HG02759 (cell line): ENCODE measurements around the gene TCEANC.
"Not testable (repeated sequence)": the region's sequence is repeated elsewhere in the genome, so short reads cannot be mapped to it uniquely, and the experiment has no call there.

Source experiments
- ATAC-seq: cut with Tn5 transposase; IDR thresholded peaks from one replicate; pipeline ENCODE4 v1.9.1; 2021; ENCODE audit warnings: mild to moderate bottlenecking, moderate library complexity; ENCODE audit not compliant: unreplicated experiment

TCEANC gene

DNA sequence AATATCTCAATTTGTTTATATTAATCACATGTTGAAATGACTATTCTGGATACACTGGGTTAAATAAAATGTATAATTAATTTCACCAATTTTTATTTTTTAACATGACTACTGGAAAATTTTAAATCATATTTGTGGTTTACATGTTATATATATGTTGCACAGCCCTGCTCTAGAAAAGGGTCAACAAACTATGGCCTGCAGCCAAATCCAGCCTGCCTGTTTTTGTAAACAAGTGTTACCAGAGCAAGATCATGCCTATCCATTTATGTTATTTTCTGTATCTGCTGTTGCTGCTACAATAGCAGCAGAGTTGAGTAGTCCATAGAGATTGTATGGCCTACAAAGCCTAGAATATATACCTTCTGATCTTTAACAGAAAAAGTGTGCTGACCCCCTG is 1.2 kb downstream of the TCEANC start:
- ATAC-seq = no peak

DNA sequence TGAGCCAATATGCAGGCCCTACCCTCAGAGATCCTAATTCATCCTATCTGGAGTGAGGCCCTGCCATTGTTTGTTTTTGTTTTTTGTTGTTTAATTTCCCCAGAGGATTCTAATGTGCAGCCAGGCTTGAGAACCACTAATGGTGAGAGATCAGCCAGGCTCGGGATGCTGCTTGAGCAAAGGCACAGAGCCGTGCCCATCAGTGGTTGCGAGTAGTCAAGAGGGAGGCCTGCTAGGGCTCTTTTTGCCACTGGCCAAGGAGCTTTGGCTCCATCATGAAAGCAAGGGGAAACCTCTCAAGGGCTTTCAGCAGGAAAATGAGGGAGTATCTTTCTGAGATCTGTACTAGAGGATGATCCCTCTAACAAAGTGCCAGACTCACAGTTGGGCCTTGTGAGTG is 2.7 kb downstream of the TCEANC start:
- ATAC-seq = no peak

DNA sequence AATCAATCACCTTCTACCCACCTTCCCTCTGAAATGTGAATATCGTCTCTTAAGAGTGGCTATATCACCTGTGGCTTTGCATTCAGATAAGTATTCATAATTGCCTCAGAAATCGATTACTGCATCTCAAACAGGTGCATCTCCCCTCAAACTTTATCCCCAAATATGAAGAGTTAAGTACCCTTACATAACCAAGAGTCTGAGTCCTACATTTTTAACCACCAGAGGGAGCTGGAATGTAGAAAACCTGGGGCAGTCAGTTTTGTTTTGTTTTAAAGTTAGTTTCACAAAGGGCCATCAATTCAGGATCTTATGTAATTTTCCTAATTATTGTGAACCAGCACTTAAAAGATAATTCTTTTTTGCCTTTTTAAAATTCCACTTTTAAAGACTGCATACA is 5.7 kb downstream of the TCEANC start:
- no peak for ATAC-seq

DNA sequence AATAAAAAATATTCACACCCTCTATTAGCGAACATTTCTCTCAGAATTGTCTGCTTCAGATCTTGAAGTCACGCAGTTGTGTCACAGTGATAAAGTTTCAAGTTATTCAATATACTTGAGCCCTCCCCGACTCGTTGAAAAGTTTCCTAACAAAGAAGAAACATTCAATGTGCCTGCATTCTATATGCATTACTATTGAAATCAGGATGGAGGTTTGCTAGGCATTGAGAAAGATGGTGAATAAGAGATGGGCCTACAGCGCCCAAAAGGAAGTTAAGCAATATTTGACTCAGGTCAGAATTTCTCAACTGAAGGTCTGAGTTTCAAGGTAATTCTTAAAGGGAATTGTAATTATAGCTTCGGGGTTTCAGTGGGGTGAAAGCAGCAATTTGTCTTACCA is 6.1 kb downstream of the TCEANC start:
- no peak for ATAC-seq

DNA sequence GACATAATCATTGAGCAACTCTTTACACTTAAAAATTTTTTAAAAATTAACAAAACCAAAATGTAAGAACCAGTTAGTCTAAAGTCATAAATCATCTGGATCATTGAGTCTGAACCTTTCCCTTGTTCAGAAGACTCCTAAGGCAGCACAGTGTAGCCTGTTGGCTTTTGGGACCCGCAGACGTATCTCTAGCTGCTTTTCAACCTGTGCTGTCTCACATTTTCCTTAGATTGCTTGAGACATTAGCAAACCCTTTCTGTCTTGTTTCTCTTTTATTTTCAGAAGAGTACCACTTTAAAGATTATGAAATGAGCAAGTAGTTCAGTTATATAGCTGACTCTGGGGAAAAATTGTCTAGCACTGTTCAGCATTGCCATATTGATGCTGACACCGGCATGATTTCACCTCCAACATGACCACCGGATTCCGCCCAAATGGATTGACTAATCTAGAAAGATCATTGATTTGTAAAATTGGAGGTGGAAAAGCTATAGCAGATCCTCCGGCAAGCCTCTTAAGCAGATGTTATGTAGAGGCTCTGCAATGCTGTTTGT is 8.9 kb downstream of the TCEANC start:
- no peak for ATAC-seq

DNA sequence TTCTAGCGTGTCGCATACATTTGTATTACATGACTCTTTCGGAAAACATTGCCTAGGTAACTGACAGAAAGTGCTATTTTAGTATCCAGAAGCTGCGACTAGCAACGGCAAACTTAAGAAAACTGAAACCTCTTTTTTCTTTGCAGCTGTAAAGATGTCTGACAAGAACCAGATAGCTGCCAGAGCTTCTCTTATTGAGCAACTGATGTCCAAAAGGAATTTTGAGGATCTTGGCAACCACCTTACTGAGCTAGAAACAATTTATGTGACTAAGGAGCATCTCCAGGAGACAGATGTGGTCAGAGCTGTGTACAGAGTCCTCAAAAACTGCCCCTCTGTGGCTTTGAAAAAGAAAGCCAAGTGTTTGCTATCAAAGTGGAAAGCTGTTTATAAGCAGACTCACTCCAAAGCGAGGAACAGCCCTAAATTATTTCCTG is 9.4 kb downstream of the TCEANC start:
- ATAC-seq = no peak

DNA sequence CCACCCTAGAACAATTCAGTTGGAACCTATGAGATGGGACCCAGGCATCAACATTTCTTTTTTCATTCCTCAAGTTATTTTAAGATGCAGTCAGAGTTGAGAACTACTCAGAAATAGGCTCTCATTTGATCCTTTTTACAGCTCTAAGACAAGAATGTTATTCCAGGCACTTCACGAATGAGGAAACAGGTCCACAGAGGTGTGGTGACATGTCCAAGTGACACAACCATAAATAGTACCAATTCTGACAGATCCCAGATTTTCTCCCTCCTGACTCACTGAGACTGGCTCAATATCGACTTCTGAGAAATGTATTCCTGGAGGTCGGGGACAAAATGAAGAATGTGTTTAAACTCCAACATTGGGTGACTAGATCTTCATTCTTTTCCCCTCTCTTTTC is 11.1 kb downstream of the TCEANC start:
- no peak for ATAC-seq

DNA sequence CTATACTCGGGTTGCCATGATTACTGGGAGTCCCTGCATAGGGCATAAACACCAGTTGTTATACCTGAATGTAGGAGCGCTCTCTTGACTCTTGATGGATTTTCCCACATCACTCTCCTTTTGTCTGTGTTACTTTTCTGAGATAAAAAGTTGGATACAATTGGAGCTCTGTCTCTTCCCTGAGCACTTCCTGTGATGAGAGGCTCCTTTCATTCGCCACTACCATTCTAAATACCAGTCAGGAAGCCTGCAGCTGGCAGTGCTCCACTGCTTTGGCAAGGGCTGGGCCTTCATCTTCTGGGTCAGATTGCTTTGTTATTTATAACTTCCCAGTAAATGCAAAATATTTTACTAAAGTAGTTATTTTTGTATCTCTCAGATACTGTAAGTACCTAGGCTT is 13.9 kb downstream of the TCEANC start:
- ATAC-seq = no peak

DNA sequence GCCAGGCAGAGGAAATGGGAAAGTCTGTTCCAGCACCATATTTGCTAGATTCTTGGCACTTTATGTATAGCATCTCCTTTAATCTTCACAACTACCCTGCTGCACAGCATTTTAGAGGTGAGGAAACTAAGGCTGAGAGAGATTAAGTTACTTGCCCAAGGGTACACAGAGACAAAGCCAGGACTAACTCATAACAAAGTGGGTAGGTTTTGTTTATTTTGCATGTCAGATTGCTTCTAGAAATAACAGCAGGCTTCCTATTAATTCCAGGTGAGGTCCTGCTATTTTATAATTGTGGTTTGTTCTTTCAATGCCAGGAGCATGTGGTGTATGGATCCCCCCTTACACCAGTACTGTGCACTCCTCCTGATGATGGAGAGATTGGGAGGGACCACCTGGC is 15.0 kb downstream of the TCEANC start:
- ATAC-seq = no peak

DNA sequence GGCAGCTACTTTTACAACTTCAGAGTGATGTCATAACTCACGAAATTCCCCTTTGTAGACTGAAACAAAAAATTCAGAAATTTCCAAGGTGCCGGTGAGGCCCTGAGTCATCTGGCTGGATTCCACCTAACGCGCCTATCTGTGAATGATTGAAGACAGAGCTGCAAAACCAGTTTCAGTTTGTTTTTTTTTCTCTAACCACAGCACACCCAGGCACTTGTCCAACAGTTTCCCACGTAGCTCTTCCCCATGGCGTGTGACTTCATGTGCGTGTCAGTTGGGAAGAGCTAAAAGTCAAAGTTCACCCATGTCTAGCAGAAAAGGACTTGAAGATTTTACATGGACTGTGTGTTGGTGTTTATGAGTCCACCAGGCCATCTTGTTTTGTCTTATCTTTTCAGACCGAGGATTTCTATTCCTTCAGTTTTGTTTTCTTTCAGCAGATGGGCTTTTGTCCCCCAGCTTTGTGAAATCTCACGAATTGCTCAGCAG is 16.4 kb downstream of the TCEANC start:
- peak; percentile 71 for ATAC-seq

DNA sequence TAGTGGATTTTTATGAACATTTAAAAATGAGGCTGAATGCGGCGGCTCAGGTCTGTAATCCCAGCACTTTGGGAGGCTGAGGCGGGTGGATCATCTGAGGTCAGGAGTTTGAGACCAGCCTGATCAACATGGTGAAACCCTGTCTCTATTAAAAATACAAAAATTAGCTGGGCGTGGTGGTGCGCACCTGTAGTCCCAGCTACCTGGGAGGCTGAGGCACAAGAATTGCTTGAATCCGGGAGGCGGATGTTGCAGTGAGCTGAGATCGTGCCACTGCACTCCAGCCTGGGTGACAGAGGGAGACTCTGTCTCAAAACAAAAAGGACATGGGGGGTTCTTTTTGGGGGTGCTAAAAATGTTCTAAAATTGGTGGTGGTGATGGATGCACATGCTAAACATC is 16.8 kb downstream of the TCEANC start:
- not testable (repeated sequence) for ATAC-seq

DNA sequence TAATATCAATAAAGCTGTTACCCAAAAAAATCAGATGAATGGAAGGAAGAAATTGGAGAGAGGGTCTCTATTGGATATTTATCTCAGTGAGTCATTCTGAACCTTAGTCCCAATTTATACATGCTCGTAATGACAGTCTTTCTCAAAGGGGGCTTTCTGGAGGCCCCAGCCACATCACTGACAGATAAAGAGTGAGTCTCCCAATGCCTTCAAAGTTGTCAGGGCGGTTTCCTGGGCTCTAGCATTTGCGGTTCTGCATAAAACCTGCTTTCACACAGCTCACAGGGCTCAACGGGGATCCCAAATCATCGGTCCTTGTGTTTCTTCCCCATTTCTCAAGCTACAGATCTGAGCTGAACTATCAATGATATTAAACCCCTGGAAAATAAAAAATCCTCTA is 17.3 kb downstream of the TCEANC start:
- no peak for ATAC-seq

DNA sequence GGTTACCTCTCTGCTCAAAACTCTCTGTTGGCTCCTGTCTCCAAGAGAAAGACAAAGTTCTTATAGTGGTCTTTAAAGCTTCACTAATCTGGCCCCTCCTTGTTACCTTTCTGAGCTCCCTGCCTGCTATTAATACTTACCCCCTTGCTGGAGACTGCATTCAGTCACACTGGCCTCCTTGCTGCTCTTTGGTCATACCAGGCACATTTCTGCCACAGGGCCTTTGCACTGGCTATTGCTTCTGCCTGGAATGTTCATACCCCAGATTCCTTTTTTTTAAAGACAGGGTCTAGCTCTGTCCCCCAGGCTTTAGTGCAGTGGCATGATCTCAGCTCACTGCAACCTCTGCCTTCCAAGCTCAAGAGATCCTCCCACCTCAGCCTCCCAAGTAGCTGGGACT is 20.1 kb downstream of the TCEANC start:
- ATAC-seq = no peak

DNA sequence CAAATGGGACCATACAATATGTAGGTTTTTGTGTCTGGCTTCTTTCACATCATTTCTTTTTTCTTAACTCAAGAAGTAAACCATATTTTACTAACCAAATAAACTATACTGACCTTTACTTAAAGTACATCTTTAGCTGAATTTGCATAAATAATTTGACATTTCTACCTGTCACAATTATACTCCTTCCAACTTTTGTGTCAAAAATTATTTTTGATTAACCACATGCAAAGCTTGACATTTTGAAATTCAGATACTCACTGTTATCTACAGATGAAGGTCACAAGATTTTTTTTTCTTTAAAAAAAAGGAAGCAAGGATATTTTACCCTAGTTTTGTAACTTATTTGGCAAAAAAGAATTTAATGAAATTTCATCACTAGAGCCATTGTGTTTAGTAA is 23.9 kb downstream of the TCEANC start:
- no peak for ATAC-seq

DNA sequence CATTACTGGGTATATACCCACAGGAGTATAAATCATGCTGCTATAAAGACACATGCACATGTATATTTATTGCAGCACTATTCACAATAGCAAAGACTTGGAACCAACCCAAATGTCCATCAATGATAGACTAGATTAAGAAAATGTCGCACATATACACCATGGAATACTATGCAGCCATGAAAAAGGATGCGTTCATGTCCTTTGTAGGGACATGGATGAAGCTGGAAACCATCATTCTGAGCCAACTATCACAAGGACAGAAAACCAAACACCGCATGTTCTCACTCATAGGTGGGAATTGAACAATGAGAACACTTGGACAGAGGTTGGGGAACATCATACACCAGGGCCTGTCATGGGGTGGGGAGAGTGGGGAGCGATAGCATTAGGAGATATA is 26.8 kb downstream of the TCEANC start:
- not testable (repeated sequence) for ATAC-seq

DNA sequence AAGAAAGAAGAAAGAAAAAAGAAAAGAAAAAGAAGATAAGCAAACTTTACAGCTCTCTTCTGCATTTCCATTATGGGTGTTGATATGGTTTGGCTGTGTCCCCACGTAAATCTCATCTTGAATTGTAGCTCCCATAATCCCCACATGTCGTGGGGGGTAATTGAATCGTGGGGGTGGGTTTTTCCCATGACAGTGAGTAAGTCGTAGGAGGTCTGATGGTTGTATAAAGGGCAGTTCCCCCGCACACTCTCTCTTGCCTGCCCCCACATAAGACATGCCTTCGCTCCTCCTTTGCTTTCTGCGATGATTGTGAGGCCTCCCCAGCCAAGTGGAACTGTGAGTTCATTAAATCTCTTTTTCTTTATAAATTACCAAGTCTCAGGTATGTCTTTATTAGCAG is 28.7 kb downstream of the TCEANC start:
- ATAC-seq = no peak

DNA sequence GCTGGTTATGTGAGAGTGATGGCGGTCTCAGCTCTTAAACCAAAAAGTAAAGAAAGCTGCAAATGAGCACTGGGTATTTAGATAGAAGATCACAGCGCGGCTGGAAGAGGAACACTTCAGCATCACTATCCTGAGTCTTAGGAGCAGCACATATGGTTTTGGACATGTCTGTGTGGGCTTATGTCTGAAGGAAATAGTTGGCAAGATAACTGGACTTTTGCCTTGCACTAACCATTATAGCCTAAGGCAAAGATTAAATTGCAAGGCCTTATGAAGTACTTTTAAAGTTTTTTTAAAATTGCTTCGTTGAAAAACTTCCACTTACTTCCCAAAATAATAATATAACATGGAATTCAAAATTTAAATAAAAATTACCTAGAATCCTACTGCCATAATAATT is 31.4 kb downstream of the TCEANC start:
- ATAC-seq = no peak

DNA sequence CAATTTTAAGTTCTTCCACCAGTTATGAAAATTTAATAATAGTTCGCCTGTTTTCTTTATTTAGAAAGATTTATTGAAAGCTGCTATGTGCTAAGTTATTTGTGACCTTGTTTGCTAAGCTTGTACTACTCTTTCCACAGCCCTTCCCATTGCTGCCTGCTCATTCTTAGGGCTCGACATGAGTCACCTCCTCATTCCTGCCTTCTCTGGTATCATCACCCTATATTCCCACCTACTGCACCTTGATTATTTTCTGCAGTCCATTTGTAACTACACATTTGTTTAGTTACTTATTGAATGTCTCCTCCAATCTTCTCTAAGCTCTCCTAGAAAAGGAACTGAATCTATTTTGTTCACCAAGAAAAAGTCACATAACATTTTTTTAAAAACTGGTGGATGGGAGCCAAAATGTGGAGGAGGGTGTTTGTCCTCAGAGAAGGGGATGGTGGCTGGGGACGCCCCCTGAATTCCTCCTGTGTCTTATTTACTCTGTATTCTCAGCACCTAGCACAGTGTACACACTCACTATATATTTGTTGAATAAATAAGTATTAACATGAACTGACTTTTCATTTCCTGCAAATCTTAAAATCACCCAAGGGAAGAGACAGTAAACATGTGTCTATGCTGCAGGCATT is 32.3 kb downstream of the TCEANC start:
- no peak for ATAC-seq

DNA sequence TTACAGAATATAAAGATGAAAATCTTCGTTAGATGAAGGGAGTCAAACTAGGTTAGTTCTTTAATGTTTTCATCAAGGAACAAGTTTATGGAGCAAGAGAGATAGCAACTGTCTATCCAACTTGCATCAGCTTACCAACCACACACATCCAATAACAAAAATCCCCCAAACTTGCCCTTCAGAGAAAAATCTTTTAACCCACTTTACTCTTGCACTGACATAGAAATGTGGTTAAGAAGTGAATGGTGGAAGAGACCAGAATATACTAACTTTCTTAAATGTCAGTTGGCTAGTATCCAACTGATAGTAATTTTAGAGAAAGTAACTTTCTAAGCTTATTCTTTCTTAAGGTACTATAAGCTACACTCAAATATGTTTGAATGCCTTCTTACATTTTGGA is 34.3 kb downstream of the TCEANC start:
- ATAC-seq = no peak

DNA sequence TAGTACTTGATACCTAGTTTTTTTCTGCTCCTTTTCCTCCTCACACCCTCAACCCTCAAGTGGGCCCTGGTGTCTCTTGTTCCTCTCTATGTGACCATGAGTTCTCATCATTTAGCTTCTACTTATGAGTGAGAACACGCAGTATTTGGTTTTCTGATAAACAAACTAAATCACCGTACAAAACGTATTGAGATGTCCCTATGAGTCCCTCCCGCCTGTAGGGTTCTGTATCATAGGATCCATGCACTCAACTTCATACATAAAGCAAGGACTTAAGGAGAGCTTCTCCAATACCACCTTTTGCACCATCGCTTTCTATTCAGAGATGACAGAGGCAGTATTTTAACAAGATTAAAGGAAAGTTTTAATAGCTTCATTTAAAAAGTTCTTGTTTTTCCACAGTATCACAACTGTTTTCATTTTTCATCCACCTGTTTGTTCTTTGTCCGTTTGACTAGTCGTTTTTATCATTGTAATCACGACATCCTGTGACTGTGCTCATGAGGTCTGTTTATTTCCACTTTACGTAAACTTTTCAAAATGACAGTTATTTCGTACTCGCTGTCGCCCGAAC is 35.5 kb downstream of the TCEANC start:
- ATAC-seq = no peak

DNA sequence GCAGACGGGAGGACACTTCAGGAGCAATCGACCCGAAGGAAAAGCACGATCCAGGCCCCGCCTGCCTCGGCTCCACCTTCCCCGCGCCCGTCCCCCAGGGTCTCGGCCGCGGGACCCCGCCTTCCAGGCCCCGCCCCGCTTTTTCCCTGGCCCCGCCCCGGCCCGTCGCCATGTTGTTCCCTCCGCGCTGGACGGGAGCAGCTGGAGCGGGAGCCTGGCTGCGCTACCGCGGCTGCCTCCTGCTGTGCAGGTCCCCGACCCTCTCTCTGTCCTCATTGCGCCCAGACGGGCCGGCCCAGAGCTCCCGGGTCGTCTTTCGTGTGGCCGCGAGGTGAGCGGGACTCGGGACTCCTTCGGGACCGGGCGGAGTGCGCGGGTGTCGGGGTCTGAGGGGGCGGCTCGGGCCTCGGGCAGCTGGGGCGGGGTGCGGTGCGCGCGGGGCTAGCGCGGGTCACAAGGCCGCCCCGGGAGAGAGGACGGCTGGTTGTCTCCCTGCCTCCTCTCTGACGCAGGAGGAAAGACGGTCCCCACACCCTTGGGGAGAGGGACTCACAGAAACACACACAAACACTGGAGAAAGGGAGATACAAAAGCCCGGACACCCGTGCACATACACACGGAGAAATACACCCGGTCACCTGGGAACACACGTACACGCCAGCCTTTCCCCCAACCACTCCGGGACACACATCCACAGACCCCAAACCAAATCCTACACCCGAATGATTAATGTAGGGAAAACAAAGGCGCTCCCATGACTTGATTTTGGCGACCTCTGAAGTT is 36.2 kb downstream of the TCEANC start, which contains the start of gene RAB9A:
TSS of gene RAB9A (plus strand) at position 171 of the 783 bp plus-strand sequence. CDS start 19,619 bp downstream, outside the sequence.
- ATAC-seq = peak; percentile 78

DNA sequence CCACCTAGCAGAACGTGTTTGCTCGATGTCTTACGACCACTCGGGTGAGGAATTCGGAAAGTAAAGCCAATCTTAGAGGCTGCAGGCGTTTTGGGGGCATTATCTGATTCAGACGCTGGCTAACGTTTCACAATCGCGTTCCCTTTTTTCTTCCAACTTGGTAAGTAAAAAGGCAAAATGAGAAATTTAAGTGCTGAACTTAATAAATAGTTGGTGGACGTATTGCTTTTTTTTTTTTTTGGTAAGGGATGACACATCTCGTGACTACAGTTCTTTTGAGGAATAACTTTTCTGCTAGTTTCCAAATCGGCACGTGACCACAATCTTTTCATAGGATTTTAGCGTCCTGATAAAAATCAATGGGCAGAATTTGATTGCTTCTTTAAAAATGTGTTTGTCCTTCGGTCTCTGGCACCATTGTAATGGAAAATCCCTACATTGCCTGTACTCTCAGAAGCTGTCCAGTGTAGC is 36.8 kb downstream of the TCEANC start:
- ATAC-seq = no peak
